Activated CD8-positive, alpha-beta T cell treated with anti-CD3 and anti-CD28 coated beads, Interleukin-2, amount 10 ng/mL, durations not matched to agents 7 days and 5 days (primary cell): ENCODE measurements around the gene OTOG. TPM values are rescaled to one million over a fixed set of nuclear protein-coding genes. Genes with fewer than 3 reads are reported as not detected.

Experiments
- ATAC-seq: fragments of 150-1000 bp; cut with Tn5 transposase; one replicate; pipeline ENCODE4 v1.10.0; 2021; ENCODE audit warnings: moderate library complexity
- CTCF ChIA-PET: fragments of 350-600 bp; sonication (Branson Sonifier 250); formaldehyde crosslinking; loops from one replicate; lab custom pipeline; 2021; ENCODE audit warnings: antibody characterized with exemption; lab: Charles Lee
- POLR2A ChIA-PET: fragments of 350-600 bp; sonication (Branson Sonifier 250); formaldehyde crosslinking; loops from one replicate; lab custom pipeline; 2021; ENCODE audit warnings: antibody characterized with exemption; lab: Charles Lee
- DNase-seq: peaks from one replicate; pipeline ENCODE4 v3.0.0-alpha.2; 2020
- H3K27ac Mint-ChIP-seq: one replicate; pipeline ENCODE4 v1.8.0; 2021; ENCODE audit warnings: mild to moderate bottlenecking, mixed read lengths
- H3K27me3 Mint-ChIP-seq: one replicate; pipeline ENCODE4 v1.8.0; 2021; ENCODE audit warnings: low read depth, mixed read lengths
- H3K36me3 Mint-ChIP-seq: one replicate; pipeline ENCODE4 v1.8.0; 2021; ENCODE audit warnings: low read depth, mixed read lengths
- H3K4me1 Mint-ChIP-seq: one replicate; pipeline ENCODE4 v1.8.0; 2021; ENCODE audit warnings: low read depth, mixed read lengths
- H3K4me3 Mint-ChIP-seq: one replicate; pipeline ENCODE4 v1.8.0; 2021; ENCODE audit warnings: mild to moderate bottlenecking, mixed read lengths
- H3K9me3 Mint-ChIP-seq: one replicate; pipeline ENCODE4 v1.8.0; 2022; ENCODE audit warnings: mixed read lengths; ENCODE audit not compliant: insufficient read depth
- total RNA-seq, 2 experiments: library from RNA; stranded (reverse); gene quantifications; one replicate each; pipeline ENCODE4 v1.2.3, GENCODE V29; 2021

The OTOG gene
- total RNA-seq, 2 experiments from 2014 or later, result not detected

DNA sequence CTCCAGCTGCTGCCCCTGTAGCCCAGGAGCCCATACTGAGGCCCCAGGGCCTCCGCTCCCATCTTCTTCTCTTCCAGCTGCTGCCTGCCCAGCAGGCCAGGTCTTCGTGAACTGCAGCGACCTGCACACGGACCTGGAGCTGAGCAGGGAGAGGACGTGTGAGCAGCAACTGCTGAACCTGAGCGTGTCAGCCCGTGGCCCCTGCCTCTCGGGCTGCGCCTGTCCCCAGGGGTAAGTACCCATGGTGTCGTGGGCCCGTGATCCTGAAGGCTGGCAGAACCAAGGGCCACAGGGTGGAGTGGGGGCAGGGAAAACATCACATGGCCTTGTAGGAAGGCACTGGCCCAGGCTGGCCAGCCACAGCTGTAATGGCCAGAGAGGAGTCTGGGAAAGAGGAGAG, 31.2 kb downstream of the OTOG start:
- H3K4me1 Mint-ChIP-seq, result no peaks in the 10 kb centered on the region
- CTCF ChIA-PET, result no interaction called here
- peaks cover 14% of the 10 kb centered on the region for H3K27me3 Mint-ChIP-seq

DNA sequence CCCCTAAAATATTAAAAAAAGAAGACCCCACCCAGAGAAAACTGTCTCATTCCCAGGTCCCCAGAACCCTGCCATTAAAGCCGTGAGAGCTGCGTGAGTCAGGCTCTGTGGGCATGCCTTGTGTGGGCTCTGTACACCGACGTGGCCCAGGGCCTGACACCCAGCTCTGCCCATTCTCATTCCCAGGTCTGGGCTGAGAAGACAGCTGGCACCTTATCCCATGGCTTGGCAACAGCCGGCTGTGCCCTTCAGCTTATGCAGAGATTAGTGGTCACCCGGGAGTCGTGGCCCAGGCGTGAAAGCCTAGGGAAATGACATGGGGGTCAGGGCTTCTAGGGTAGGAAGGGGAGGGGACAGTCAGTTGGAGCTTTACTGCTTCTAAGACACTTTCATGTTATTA, 31.9 kb downstream of the OTOG start:
- H3K36me3 Mint-ChIP-seq, result no peaks in the 10 kb centered on the region
- DNase-seq, result no peak
- POLR2A ChIA-PET, result no interaction called here
- no peak overlapping the region for H3K4me3 Mint-ChIP-seq
- CTCF ChIA-PET, result no interaction called here
- H3K27ac Mint-ChIP-seq, result no peak overlapping the region
- H3K27me3 Mint-ChIP-seq, result peaks cover 14% of the 10 kb centered on the region
- no peaks in the 10 kb centered on the region for H3K9me3 Mint-ChIP-seq
- ATAC-seq, result no peak
- H3K4me1 Mint-ChIP-seq, result no peaks in the 10 kb centered on the region

More for the DNA sequence above, 31.2 kb downstream of the OTOG start:
- POLR2A ChIA-PET, result no interaction called here
- Mint-ChIP-seq H3K27ac (no peak overlapping the region), H3K9me3 (no peaks in the 10 kb centered on the region), H3K36me3 (no peaks in the 10 kb centered on the region), H3K4me3 (no peak overlapping the region)
- ATAC-seq (no peak), DNase-seq (no peak)

- no peaks in the 10 kb centered on the region for H3K36me3 Mint-ChIP-seq
- POLR2A ChIA-PET, result no interaction called here
- H3K27me3 Mint-ChIP-seq, result peaks cover 16% of the 10 kb centered on the region
- ATAC-seq (no peak), DNase-seq (no peak)
- CTCF ChIA-PET, result no interaction called here
- H3K9me3 Mint-ChIP-seq, result no peaks in the 10 kb centered on the region
- no peak overlapping the region for H3K4me3 Mint-ChIP-seq
- H3K4me1 Mint-ChIP-seq, result no peaks in the 10 kb centered on the region
- no peak overlapping the region for H3K27ac Mint-ChIP-seq
These were observed 32.4 kb downstream of the OTOG start for GRCh38 chr11:17579451-17579850.

DNA sequence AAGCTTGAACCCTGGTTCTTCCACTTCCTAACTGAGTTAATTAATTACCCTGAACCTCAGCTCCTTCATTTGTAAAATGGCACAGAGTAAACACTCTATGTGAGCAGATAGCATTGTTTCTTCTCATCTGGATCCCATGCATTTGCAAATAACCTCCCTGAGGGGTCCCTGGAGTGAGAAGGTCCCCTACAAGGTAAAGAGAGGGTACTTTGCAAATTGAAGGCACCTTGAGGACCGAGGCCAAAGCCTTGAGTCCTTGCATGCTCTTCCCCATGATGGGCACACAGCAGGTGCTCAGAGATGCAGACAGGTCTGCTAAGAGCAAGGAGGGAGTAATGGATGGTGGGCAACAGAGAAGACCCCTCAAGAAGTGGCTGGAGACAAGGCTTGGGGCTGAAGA, 33.2 kb downstream of the OTOG start:
- CTCF ChIA-PET, result no interaction called here
- POLR2A ChIA-PET, result no interaction called here
- Mint-ChIP-seq H3K27me3 (peaks cover 18% of the 10 kb centered on the region), H3K9me3 (no peaks in the 10 kb centered on the region), H3K4me1 (no peaks in the 10 kb centered on the region), H3K4me3 (no peak overlapping the region), H3K36me3 (no peaks in the 10 kb centered on the region), H3K27ac (no peak overlapping the region)
- ATAC-seq (no peak), DNase-seq (no peak)

GRCh38 chr11:17581036-17581731, 34.1 kb downstream of the OTOG start:
- H3K9me3 Mint-ChIP-seq, result no peaks in the 10 kb centered on the region
- no peaks in the 10 kb centered on the region for H3K4me1 Mint-ChIP-seq
- H3K36me3 Mint-ChIP-seq, result no peaks in the 10 kb centered on the region
- H3K27me3 Mint-ChIP-seq, result peaks cover 21% of the 10 kb centered on the region
- ATAC-seq (no peak), DNase-seq (no peak)
- CTCF ChIA-PET, result no interaction called here
- H3K4me3 Mint-ChIP-seq, result no peak overlapping the region
- H3K27ac Mint-ChIP-seq, result no peak overlapping the region
- POLR2A ChIA-PET, result no interaction called here

GRCh38 chr11:17581732-17582053, 34.6 kb downstream of the OTOG start:
- Mint-ChIP-seq H3K27ac (no peak overlapping the region), H3K36me3 (no peaks in the 10 kb centered on the region), H3K4me1 (no peaks in the 10 kb centered on the region), H3K9me3 (no peaks in the 10 kb centered on the region), H3K27me3 (peaks cover 23% of the 10 kb centered on the region), H3K4me3 (no peak overlapping the region)
- no peak for DNase-seq
- POLR2A ChIA-PET, result no interaction called here
- CTCF ChIA-PET, result no interaction called here
- no peak for ATAC-seq

DNA sequence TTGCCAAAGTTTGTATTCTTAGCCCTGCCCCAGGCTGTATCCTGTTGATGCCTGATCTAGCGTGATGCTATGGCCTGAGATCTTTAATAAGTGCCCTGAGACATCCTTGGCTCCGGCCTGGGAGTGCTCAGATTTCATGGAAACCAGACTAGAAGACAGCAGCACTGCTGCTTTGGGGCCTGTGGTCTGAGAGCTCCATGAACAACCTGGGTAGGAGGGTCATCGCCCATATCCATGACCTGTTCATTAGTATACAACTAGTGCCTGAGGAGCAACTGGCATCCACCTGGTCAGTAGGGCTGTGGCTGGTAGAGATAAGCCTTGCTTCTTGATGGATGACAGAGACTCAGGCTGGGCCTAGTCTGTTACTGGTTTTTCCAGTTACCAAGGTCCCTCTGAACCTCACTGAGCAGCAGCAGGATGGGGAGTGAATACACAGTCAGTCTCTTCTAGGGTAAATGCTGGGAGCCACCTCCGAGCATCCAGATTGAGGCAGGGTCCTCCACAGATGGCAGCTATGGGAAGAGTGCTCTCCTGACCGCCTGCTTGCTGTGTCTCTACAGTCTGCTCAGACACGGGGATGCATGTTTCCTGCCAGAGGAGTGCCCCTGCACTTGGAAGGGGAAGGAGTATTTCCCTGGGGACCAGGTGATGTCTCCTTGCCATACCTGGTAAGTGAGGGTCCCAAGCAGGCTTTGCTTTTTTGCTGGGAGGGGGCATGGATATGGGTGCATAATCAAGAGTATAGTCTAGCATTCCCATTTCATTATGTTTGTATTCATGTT, 39.0 kb downstream of the OTOG start:
- Mint-ChIP-seq H3K9me3 (no peaks in the 10 kb centered on the region), H3K27me3 (peaks cover 16% of the 10 kb centered on the region), H3K4me3 (no peak overlapping the region), H3K27ac (no peak overlapping the region), H3K4me1 (no peaks in the 10 kb centered on the region), H3K36me3 (no peaks in the 10 kb centered on the region)
- no peak for DNase-seq
- ChIA-PET POLR2A (no interaction called here), CTCF (no interaction called here)
- no peak for ATAC-seq

GRCh38 chr11:17588166-17588565, 41.1 kb downstream of the OTOG start:
- Mint-ChIP-seq H3K4me1 (no peaks in the 10 kb centered on the region), H3K4me3 (no peak overlapping the region), H3K36me3 (no peaks in the 10 kb centered on the region), H3K9me3 (no peaks in the 10 kb centered on the region), H3K27ac (no peak overlapping the region), H3K27me3 (peaks cover 14% of the 10 kb centered on the region)
- ATAC-seq (no peak), DNase-seq (no peak)
- ChIA-PET CTCF (no interaction called here), POLR2A (no interaction called here)

GRCh38 chr11:17588721-17589120, 41.7 kb downstream of the OTOG start:
- no peak overlapping the region for H3K27ac Mint-ChIP-seq
- CTCF ChIA-PET, result no interaction called here
- ATAC-seq (no peak), DNase-seq (no peak)
- no peaks in the 10 kb centered on the region for H3K4me1 Mint-ChIP-seq
- no peaks in the 10 kb centered on the region for H3K36me3 Mint-ChIP-seq
- no peaks in the 10 kb centered on the region for H3K9me3 Mint-ChIP-seq
- H3K4me3 Mint-ChIP-seq, result no peak overlapping the region
- POLR2A ChIA-PET, result no interaction called here
- peaks cover 14% of the 10 kb centered on the region for H3K27me3 Mint-ChIP-seq

DNA sequence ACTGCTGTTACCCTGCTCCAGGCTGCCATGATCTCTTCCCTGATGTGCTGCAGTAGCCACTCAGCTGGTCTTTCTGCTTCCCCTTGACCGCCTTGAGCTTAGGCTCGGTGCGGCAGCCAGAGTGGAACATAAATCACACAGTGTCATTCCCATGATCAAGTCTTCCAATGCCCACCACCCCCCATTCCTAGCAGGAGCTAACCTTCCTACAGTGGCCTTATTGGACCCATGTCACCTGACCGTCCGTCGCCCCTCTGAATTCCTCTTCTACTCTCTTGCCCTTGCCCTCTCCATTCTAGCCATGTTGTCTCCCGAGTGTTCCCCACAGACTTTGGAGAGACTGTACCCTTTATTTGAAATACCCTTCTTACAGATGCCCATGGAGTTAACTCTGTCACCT, 43.4 kb downstream of the OTOG start:
- ATAC-seq, result no peak
- ChIA-PET CTCF (no interaction called here), POLR2A (no interaction called here)

GRCh38 chr11:17591293-17591692, 44.2 kb downstream of the OTOG start:
- CTCF ChIA-PET, result interaction anchor here (0.6 to 1.1 kb wide), 2 partner anchors 9 to 30 kb away, joined by 3 to 4 read pairs; no protein-coding TSS in a partner anchor
- POLR2A ChIA-PET, result no interaction called here
- Mint-ChIP-seq H3K9me3 (no peaks in the 10 kb centered on the region), H3K27ac (no peak overlapping the region), H3K4me1 (no peaks in the 10 kb centered on the region), H3K27me3 (peaks cover 10% of the 10 kb centered on the region), H3K4me3 (no peak overlapping the region), H3K36me3 (no peaks in the 10 kb centered on the region)
- no peak for DNase-seq
- no peak for ATAC-seq

More for the DNA sequence above, 43.4 kb downstream of the OTOG start:
- Mint-ChIP-seq H3K27ac (no peak overlapping the region), H3K4me1 (no peaks in the 10 kb centered on the region), H3K27me3 (peaks cover 11% of the 10 kb centered on the region), H3K4me3 (no peak overlapping the region), H3K36me3 (no peaks in the 10 kb centered on the region), H3K9me3 (no peaks in the 10 kb centered on the region)
- no peak for DNase-seq

DNA sequence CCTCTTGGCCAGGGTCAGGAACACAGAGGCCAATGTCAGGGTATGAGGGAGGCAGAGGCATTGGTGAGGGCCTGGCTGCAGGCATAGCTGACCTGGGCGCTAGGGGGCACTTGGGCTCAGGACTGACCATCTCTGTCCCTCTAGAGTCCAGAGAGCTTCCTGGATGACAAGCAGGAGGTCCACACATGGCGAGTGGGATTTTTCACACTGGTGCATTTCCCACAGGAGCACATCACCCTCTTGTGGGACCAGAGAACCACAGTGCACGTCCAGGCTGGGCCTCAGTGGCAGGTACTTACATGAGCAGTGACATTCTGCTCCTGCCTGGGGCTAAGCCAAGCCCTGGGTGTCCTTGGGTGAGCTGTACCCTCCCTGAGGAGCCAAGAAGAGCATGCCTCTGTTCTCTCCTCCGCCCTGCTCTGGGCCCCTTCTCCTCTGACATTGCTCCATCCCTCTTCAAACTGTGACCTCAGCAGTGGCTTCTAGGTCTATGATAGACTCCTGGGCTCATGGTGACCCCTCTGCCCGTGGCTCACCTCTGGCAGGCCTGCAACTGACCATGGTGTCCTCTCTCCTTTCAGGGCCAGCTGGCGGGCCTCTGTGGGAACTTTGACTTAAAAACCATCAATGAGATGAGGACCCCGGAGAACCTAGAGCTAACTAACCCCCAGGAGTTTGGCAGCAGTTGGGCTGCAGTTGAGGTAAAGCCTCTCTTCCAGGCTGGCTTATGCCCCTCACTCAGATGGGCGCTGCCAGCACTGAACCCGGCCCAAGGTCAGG, 46.6 kb downstream of the OTOG start:
- ChIA-PET POLR2A (no interaction called here), CTCF (no interaction called here)
- Mint-ChIP-seq H3K27me3 (peaks cover 8% of the 10 kb centered on the region), H3K36me3 (no peaks in the 10 kb centered on the region), H3K9me3 (no peaks in the 10 kb centered on the region), H3K27ac (no peak overlapping the region), H3K4me3 (no peak overlapping the region), H3K4me1 (no peaks in the 10 kb centered on the region)
- no peak for ATAC-seq
- no peak for DNase-seq
